ENCODE data around the gene TTC12.

TTC12 gene

GRCh38 chr11:113356203-113356602 is 41.8 kb downstream of the TTC12 start:
- TF ChIP-seq, protein P1, sequence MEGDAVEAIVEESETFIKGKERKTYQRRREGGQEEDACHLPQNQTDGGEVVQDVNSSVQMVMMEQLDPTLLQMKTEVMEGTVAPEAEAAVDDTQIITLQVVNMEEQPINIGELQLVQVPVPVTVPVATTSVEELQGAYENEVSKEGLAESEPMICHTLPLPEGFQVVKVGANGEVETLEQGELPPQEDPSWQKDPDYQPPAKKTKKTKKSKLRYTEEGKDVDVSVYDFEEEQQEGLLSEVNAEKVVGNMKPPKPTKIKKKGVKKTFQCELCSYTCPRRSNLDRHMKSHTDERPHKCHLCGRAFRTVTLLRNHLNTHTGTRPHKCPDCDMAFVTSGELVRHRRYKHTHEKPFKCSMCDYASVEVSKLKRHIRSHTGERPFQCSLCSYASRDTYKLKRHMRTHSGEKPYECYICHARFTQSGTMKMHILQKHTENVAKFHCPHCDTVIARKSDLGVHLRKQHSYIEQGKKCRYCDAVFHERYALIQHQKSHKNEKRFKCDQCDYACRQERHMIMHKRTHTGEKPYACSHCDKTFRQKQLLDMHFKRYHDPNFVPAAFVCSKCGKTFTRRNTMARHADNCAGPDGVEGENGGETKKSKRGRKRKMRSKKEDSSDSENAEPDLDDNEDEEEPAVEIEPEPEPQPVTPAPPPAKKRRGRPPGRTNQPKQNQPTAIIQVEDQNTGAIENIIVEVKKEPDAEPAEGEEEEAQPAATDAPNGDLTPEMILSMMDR (conservative IDR thresholded peaks at IDR 0.05; ENCODE audit: low read depth, low read length): no peak
- Histone ChIP-seq H3K36me3 (ENCODE audit: insufficient read depth) (no peaks in the 10 kb centered on the region), H3K27ac (no peak overlapping the region), H3K4me1 (ENCODE audit: low read depth, poor library complexity, severe bottlenecking) (no peaks in the 10 kb centered on the region), H3K27me3 (ENCODE audit: insufficient read depth, low read depth) (no peaks in the 10 kb centered on the region), H3K4me2 (no peak overlapping the region), H2AFZ (ENCODE audit: low read depth) (no peak overlapping the region), H3K4me3 (IDR thresholded peaks at IDR 0.05; ENCODE audit: insufficient read depth, low read depth, low read length) (no peak overlapping the region), H4K20me1 (ENCODE audit: insufficient read depth) (no peaks in the 10 kb centered on the region), H3K79me2 (ENCODE audit: insufficient read depth, low read depth) (no peaks in the 10 kb centered on the region), H3K9ac (no peak overlapping the region)

GRCh38 chr11:113363406-113363805 is 49.0 kb downstream of the TTC12 start:
- TF ChIP-seq, protein P1 (conservative IDR thresholded peaks at IDR 0.05; ENCODE audit: low read depth, low read length): no peak
- Histone ChIP-seq H4K20me1 (ENCODE audit: insufficient read depth) (no peaks in the 10 kb centered on the region), H3K4me2 (peak overlapping the region; percentile 78), H3K36me3 (ENCODE audit: insufficient read depth) (no peaks in the 10 kb centered on the region), H2AFZ (ENCODE audit: low read depth) (no peak overlapping the region), H3K27me3 (ENCODE audit: insufficient read depth, low read depth) (no peaks in the 10 kb centered on the region), H3K4me3 (IDR thresholded peaks at IDR 0.05; ENCODE audit: insufficient read depth, low read depth, low read length) (no peak overlapping the region), H3K4me1 (ENCODE audit: low read depth, poor library complexity, severe bottlenecking) (peaks cover 42% of the 10 kb centered on the region), H3K27ac (peak overlapping the region; percentile 46; the same call in 1 of the 2 replicates), H3K9ac (no peak overlapping the region), H3K79me2 (ENCODE audit: insufficient read depth, low read depth) (no peaks in the 10 kb centered on the region)

DNA sequence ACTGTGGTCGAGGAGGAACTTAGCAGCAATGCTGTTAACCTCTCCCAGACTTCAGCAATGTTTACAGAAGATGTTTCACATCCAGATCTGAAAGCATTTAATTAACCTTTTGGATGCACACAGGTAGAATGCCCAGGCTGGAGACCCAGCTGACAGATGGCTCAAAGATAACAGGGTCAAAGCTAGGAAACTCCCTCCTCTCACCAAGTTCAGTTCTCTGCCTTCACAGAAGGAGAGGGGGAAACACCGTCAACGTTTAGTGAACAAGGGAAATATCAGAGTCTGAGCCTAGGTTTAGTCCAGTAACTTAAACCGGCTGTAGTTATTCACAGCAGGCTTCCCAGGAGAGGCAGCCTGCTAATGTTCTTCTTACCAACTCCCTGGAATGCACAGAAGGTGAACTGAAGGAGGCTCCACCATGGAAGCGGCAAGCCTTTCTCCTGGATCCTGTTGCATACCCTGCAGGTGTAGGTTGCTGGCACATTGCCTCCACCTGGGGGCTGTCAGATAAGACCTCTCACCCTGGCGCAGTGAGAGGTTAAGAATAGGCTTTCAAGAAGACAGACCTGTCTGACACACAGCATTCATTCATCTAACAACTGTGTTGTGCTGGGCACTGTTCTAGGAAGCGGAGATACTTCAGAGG is 49.7 kb downstream of the TTC12 start:
- H3K4me3 ChIP-seq (IDR thresholded peaks at IDR 0.05; ENCODE audit: insufficient read depth, low read depth, low read length): no peak overlapping the region
- no peaks in the 10 kb centered on the region for H3K79me2 ChIP-seq (ENCODE audit: insufficient read depth, low read depth)
- H2AFZ ChIP-seq (ENCODE audit: low read depth): no peak overlapping the region
- H3K27me3 ChIP-seq (ENCODE audit: insufficient read depth, low read depth): no peaks in the 10 kb centered on the region
- no peak overlapping the region; the same call in 1 of the 2 replicates for H3K9ac ChIP-seq
- no peaks in the 10 kb centered on the region for H3K36me3 ChIP-seq (ENCODE audit: insufficient read depth)
- H3K27ac ChIP-seq: peak overlapping the region; percentile 46
- TF ChIP-seq, protein P1 (conservative IDR thresholded peaks at IDR 0.05; ENCODE audit: low read depth, low read length): no peak
- H3K4me2 ChIP-seq: peak overlapping the region; percentile 78
- peaks cover 42% of the 10 kb centered on the region for H3K4me1 ChIP-seq (ENCODE audit: low read depth, poor library complexity, severe bottlenecking)
- H4K20me1 ChIP-seq (ENCODE audit: insufficient read depth): no peaks in the 10 kb centered on the region

GRCh38 chr11:113365895-113366294 is 51.5 kb downstream of the TTC12 start:
- no peak overlapping the region for H3K4me3 ChIP-seq (IDR thresholded peaks at IDR 0.05; ENCODE audit: insufficient read depth, low read depth, low read length)
- H3K27ac ChIP-seq: no peak overlapping the region
- H3K9ac ChIP-seq: no peak overlapping the region
- no peaks in the 10 kb centered on the region for H3K36me3 ChIP-seq (ENCODE audit: insufficient read depth)
- H3K79me2 ChIP-seq (ENCODE audit: insufficient read depth, low read depth): no peaks in the 10 kb centered on the region
- peaks cover 42% of the 10 kb centered on the region for H3K4me1 ChIP-seq (ENCODE audit: low read depth, poor library complexity, severe bottlenecking)
- no peaks in the 10 kb centered on the region for H4K20me1 ChIP-seq (ENCODE audit: insufficient read depth)
- no peak overlapping the region for H2AFZ ChIP-seq (ENCODE audit: low read depth)
- TF ChIP-seq, protein P1 (conservative IDR thresholded peaks at IDR 0.05; ENCODE audit: low read depth, low read length): no peak
- H3K27me3 ChIP-seq (ENCODE audit: insufficient read depth, low read depth): no peaks in the 10 kb centered on the region
- no peak overlapping the region for H3K4me2 ChIP-seq

Data from KMS-11 (cell line).